ENCODE data around the gene SPDYE6.
"Not testable (repeated sequence)": the region's sequence is repeated elsewhere in the genome, so short reads cannot be mapped to it uniquely, and the experiment has no call there.

SPDYE6 gene

GRCh38 chr7:102317231-102318059 lies 38.8 kb downstream of the SPDYE6 start:
- no peak for DNase-seq (ENCODE audit: low read depth)

- DNase-seq (ENCODE audit: low read depth), result no peak
Measured at GRCh38 chr7:102313997-102314780, 42.1 kb downstream of the SPDYE6 start.

GRCh38 chr7:102312317-102312716 lies 43.9 kb downstream of the SPDYE6 start:
- no peak for DNase-seq (ENCODE audit: low read depth)

GRCh38 chr7:102310414-102310815 lies 45.8 kb downstream of the SPDYE6 start:
- no peak for DNase-seq (ENCODE audit: low read depth)

GRCh38 chr7:102306916-102307677 lies 49.1 kb downstream of the SPDYE6 start:
- DNase-seq (ENCODE audit: low read depth), result peak; percentile 59

GRCh38 chr7:102305414-102306268 lies 50.6 kb downstream of the SPDYE6 start:
- no peak for DNase-seq (ENCODE audit: low read depth)

DNA sequence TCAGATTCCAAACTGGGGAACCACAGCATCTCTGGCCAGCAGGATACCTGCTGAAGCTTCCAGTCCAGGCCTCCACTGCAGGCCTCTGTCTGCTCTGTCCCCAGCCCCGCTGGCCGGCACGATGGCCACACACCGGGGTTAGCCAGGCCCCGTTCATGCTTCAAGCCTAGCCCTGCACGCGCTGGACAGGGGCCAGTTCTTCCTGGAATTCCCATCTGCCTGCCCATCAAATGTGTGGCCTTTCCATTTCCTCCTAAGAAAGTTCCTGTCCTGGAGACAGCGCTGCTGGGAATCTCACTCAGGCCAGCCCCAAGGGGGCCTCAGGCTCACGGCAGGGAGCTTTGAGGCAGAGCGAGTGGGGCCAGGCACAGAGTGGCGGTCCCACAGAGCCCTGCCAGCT lies 51.6 kb downstream of the SPDYE6 start:
- no peak for DNase-seq (ENCODE audit: low read depth)

GRCh38 chr7:102303669-102304422 lies 52.4 kb downstream of the SPDYE6 start:
- DNase-seq (ENCODE audit: low read depth), result no peak

DNA sequence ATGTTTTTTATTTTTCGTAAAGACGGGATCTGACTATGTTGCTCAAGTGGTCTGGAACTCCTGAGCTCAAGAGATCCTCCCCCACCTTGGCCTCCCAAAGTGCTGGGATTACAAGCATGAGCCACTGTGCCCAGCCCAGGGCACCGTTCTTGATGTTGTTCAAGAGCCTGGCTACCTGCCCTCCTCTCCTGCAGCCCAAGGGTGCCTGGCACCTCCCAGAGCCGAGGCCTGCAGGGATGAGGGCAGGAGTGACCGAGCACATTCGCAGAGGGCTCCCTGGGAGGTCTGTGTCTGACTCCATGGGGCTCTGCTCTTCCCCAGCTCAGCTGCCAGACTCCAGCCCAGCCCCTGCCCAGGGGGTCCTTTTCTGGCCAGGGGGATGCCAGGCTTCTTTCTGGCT lies 54.2 kb downstream of the SPDYE6 start:
- DNase-seq (ENCODE audit: low read depth), result no peak

DNA sequence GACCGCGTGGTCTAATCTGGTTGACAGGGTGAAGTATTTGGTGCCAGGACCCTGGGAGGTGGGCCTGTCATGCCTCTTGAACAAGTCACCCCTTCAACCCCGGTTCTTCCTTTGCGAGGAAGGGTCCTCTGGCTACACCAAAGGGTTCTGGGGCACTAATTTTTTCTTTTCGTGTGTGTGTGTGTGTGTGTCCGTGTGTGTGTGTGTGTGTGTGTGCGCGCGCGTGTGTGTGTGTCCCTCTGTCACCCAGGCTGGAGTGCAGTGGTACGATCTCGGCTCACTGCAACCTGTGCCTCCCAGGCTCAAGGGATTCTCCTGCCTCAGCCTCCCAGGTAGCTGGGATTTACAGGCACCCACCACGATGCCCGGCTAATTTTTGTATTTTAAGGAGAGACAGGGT lies 54.9 kb downstream of the SPDYE6 start:
- DNase-seq (ENCODE audit: low read depth), result not testable (repeated sequence)

DNA sequence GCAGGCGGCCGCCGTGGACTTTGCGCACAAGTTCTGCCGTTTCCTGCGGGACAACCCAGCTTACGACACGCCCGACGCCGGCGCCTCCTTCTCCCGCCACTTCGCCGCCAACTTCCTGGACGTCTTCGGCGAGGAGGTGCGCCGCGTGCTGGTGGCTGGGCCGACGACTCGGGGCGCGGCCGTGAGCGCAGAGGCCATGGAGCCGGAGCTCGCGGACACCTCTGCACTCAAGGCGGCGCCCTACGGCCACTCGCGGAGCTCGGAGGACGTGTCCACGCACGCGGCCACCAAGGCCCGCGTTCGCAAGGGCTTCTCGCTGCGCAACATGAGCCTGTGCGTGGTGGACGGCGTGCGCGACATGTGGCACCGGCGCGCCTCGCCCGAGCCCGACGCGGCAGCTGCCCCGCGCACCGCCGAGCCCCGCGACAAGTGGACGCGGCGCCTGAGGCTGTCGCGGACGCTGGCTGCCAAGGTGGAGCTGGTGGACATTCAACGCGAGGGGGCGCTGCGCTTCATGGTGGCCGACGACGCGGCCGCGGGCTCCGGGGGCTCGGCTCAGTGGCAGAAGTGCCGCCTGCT lies 55.5 kb downstream of the SPDYE6 start:
- no peak for DNase-seq (ENCODE audit: low read depth)

GRCh38 chr7:102297487-102298218 lies 58.6 kb downstream of the SPDYE6 start:
- DNase-seq (ENCODE audit: low read depth), result no peak

- no peak for DNase-seq (ENCODE audit: low read depth)
Measured at GRCh38 chr7:102296514-102296913, 59.7 kb downstream of the SPDYE6 start.

- DNase-seq (ENCODE audit: low read depth), result no peak
Measured at GRCh38 chr7:102296179-102296438, 60.1 kb downstream of the SPDYE6 start.

Data from amniotic epithelial cell (primary cell).